ENCODE results near the gene NR3C1. TPM values are rescaled to one million over a fixed set of nuclear protein-coding genes. Genes with fewer than 3 reads are reported as not detected.

NR3C1 gene
- total and polyA plus RNA-seq, 2 experiments from 2014 or later: 41.0 to 60.5 TPM

GRCh38 chr5:143319437-143320227 lies 83.9 kb downstream of the NR3C1 start:
- Histone ChIP-seq H2AFZ (no peak overlapping the region), H3K4me3 (no peak overlapping the region), H3K9me2 (replicated peaks; ENCODE audit: insufficient read depth) (no peaks in the 10 kb centered on the region), H3K9me3 (ENCODE audit: low read depth) (no peaks in the 10 kb centered on the region), H3K4me1 (ENCODE audit: insufficient read depth) (peaks cover 9% of the 10 kb centered on the region), H3K36me3 (replicated peaks; ENCODE audit: insufficient read depth, low read depth) (no peaks in the 10 kb centered on the region), H3K27ac (no peak overlapping the region), H3K4me2 (peak overlapping the region; percentile 23), H3K79me2 (peaks cover 82% of the 10 kb centered on the region), H4K20me1 (ENCODE audit: insufficient read depth, poor library complexity, severe bottlenecking) (peaks cover 16% of the 10 kb centered on the region), H3K27me3 (no peaks in the 10 kb centered on the region)
- peak; percentile 16 for DNase-seq (ENCODE audit: low spot score)
- no peak for TF ChIP-seq EZH2phosphoT487 (IDR thresholded peaks at IDR 0.05; ENCODE audit: low read depth, severe bottlenecking, unreplicated experiment)
- no peak for TF ChIP-seq EZH2 (IDR thresholded peaks at IDR 0.05; ENCODE audit: borderline replicate concordance)
- no peak for TF ChIP-seq CTCF (IDR thresholded peaks at IDR 0.05; ENCODE audit: poor library complexity)
- 77% methylated on average over 5 of the region's 5 CpGs for WGBS (ENCODE audit: low lambda C conversion rate, missing lambda C conversion rate)

- H3K4me2 ChIP-seq: no peak overlapping the region
- H3K9me3 ChIP-seq (ENCODE audit: low read depth): no peaks in the 10 kb centered on the region
- TF ChIP-seq EZH2 (IDR thresholded peaks at IDR 0.05; ENCODE audit: borderline replicate concordance) (no peak), CTCF (IDR thresholded peaks at IDR 0.05; ENCODE audit: poor library complexity) (no peak), EZH2phosphoT487 (IDR thresholded peaks at IDR 0.05; ENCODE audit: low read depth, severe bottlenecking, unreplicated experiment) (no peak)
- peaks cover 9% of the 10 kb centered on the region for H3K4me1 ChIP-seq (ENCODE audit: insufficient read depth)
- H4K20me1 ChIP-seq (ENCODE audit: insufficient read depth, poor library complexity, severe bottlenecking): peaks cover 16% of the 10 kb centered on the region
- no peaks in the 10 kb centered on the region for H3K27me3 ChIP-seq
- H2AFZ ChIP-seq: no peak overlapping the region
- DNase-seq (ENCODE audit: low spot score): no peak
- H3K9me2 ChIP-seq (replicated peaks; ENCODE audit: insufficient read depth): no peaks in the 10 kb centered on the region
- no peak overlapping the region for H3K4me3 ChIP-seq
- no peaks in the 10 kb centered on the region for H3K36me3 ChIP-seq (replicated peaks; ENCODE audit: insufficient read depth, low read depth)
- no peak overlapping the region for H3K27ac ChIP-seq
- WGBS (ENCODE audit: low lambda C conversion rate, missing lambda C conversion rate): 92% methylated on average over 1 of the region's 1 CpG
- H3K79me2 ChIP-seq: peaks cover 80% of the 10 kb centered on the region
Measured at GRCh38 chr5:143318833-143319232, 84.7 kb downstream of the NR3C1 start.

- Histone ChIP-seq H4K20me1 (ENCODE audit: insufficient read depth, poor library complexity, severe bottlenecking) (peaks cover 16% of the 10 kb centered on the region), H3K9me3 (ENCODE audit: low read depth) (no peaks in the 10 kb centered on the region), H3K27ac (no peak overlapping the region), H3K4me1 (ENCODE audit: insufficient read depth) (peaks cover 9% of the 10 kb centered on the region), H2AFZ (no peak overlapping the region), H3K27me3 (no peaks in the 10 kb centered on the region), H3K79me2 (peaks cover 75% of the 10 kb centered on the region), H3K4me3 (no peak overlapping the region), H3K4me2 (no peak overlapping the region), H3K9me2 (replicated peaks; ENCODE audit: insufficient read depth) (no peaks in the 10 kb centered on the region), H3K36me3 (replicated peaks; ENCODE audit: insufficient read depth, low read depth) (no peaks in the 10 kb centered on the region)
- 96% methylated on average over 1 of the region's 1 CpG for WGBS (ENCODE audit: low lambda C conversion rate, missing lambda C conversion rate)
- no peak for DNase-seq (ENCODE audit: low spot score)
- TF ChIP-seq EZH2 (IDR thresholded peaks at IDR 0.05; ENCODE audit: borderline replicate concordance) (no peak), EZH2phosphoT487 (IDR thresholded peaks at IDR 0.05; ENCODE audit: low read depth, severe bottlenecking, unreplicated experiment) (no peak), CTCF (IDR thresholded peaks at IDR 0.05; ENCODE audit: poor library complexity) (no peak)
Measured at GRCh38 chr5:143318270-143318669, 85.2 kb downstream of the NR3C1 start.
